GM12875 (cell line): Measurements from ENCODE around the gene ADO.

Source experiments
- H3K4me3 ChIP-seq: one replicate; pipeline ENCODE4 v1.5.1; 2011; ENCODE audit warnings: low read depth, low read length, control low read depth
- CTCF ChIP-seq: IDR thresholded peaks from 2 replicates; pipeline ENCODE4 v1.5.1; 2011; ENCODE audit warnings: low read depth, mild to moderate bottlenecking, control low read depth, inconsistent platforms, low read length, moderate library complexity, borderline replicate concordance; ENCODE audit not compliant: insufficient read depth

Gene ADO

GRCh38 chr10:62804356-62805230 lies at the start of gene ADO:
ADO (plus strand) TSS chr10:62804720; CDS start chr10:62805060, 340 bp downstream.
- no peak for TF ChIP-seq CTCF
- peak within 1 kb of the TSS; percentile 98 for H3K4me3 ChIP-seq

- H3K4me3 ChIP-seq = no peak overlapping the region
- TF ChIP-seq CTCF = no peak
Observed at GRCh38 chr10:62754963-62755362, 49.6 kb upstream of the ADO start.

GRCh38 chr10:62755662-62756653 lies 48.6 kb upstream of the ADO start:
- no peak overlapping the region for H3K4me3 ChIP-seq
- no peak for TF ChIP-seq CTCF

- TF ChIP-seq CTCF = no peak
- H3K4me3 ChIP-seq = no peak overlapping the region
Observed at GRCh38 chr10:62759599-62760175, 44.8 kb upstream of the ADO start.

GRCh38 chr10:62760401-62760800 lies 44.1 kb upstream of the ADO start:
- no peak overlapping the region for H3K4me3 ChIP-seq
- no peak for TF ChIP-seq CTCF

GRCh38 chr10:62761115-62761514 lies 43.4 kb upstream of the ADO start:
- H3K4me3 ChIP-seq = no peak overlapping the region
- TF ChIP-seq CTCF = no peak
